OCI-LY1 (cell line): ENCODE results near the gene ZFYVE28.
"Not testable (repeated sequence)": the region's sequence is repeated elsewhere in the genome, so short reads cannot be mapped to it uniquely, and the experiment has no call there.

Experiments used
- H2AFZ ChIP-seq: fragments of 200-600 bp; sonication (generic), shearing (Covaris generic); 2 replicates; pipeline ENCODE4 v1.6.0; 2014; ENCODE audit warnings: antibody characterized with exemption, mild to moderate bottlenecking, low read length
- H3F3A ChIP-seq: fragments of 200-600 bp; sonication (generic), shearing (Covaris generic); 2 replicates; pipeline ENCODE4 v1.6.0; 2014; ENCODE audit warnings: mild to moderate bottlenecking, antibody characterized with exemption, low read length, moderate library complexity; ENCODE audit not compliant: insufficient read depth
- H3K27ac ChIP-seq: fragments of 200-600 bp; sonication (generic); 2 replicates; pipeline ENCODE4 v1.5.1; 2014; ENCODE audit warnings: low read length, mixed run types, mild to moderate bottlenecking, low read depth; ENCODE audit not compliant: poor library complexity, severe bottlenecking
- H3K27me3 ChIP-seq: fragments of 200-600 bp; sonication (generic); 2 replicates; pipeline ENCODE4 v1.6.0; 2014; ENCODE audit warnings: antibody characterized with exemption, mild to moderate bottlenecking, low read length, moderate library complexity; ENCODE audit not compliant: insufficient read depth
- H3K36me3 ChIP-seq: fragments of 200-600 bp; sonication (generic); 2 replicates; pipeline ENCODE4 v1.6.1; 2014; ENCODE audit warnings: mild to moderate bottlenecking, antibody characterized with exemption, low read length, moderate library complexity, mixed read lengths; ENCODE audit not compliant: insufficient read depth
- H3K4me1 ChIP-seq: fragments of 200-600 bp; sonication (generic); 2 replicates; pipeline ENCODE4 v1.5.1; 2014; ENCODE audit warnings: mild to moderate bottlenecking, low read length, moderate library complexity; ENCODE audit not compliant: insufficient read depth, severe bottlenecking
- H3K4me2 ChIP-seq: fragments of 200-600 bp; sonication (generic), shearing (Covaris generic); 2 replicates; pipeline ENCODE4 v1.6.1; 2014; ENCODE audit warnings: low read length
- H3K4me3 ChIP-seq: fragments of 200-600 bp; sonication (generic); 2 replicates; pipeline ENCODE4 v1.5.1; 2014; ENCODE audit warnings: low read length, low read depth, mild to moderate bottlenecking, mixed read lengths; ENCODE audit not compliant: poor library complexity, severe bottlenecking
- H3K79me2 ChIP-seq: fragments of 200-600 bp; shearing (Covaris generic); 2 replicates; pipeline ENCODE4 v1.6.1; 2016; ENCODE audit warnings: mixed run types, low read length, mixed read lengths; ENCODE audit not compliant: insufficient read depth
- H3K9ac ChIP-seq: fragments of 200-600 bp; sonication (generic), shearing (Covaris generic); 2 replicates; pipeline ENCODE4 v1.6.1; 2014; ENCODE audit warnings: mild to moderate bottlenecking, low read length, mixed read lengths
- H3K9me2 ChIP-seq: fragments of 200-600 bp; sonication (generic), shearing (Covaris generic); 2 replicates; pipeline ENCODE4 v1.6.1; 2014; ENCODE audit warnings: low read depth, mild to moderate bottlenecking, low read length, mixed read lengths
- H3K9me3 ChIP-seq: fragments of 200-600 bp; shearing (Covaris generic); 2 replicates; pipeline ENCODE4 v1.6.1; 2014; ENCODE audit warnings: low read length, mixed read lengths
- H4K20me1 ChIP-seq: fragments of 200-600 bp; sonication (generic), shearing (Covaris generic); 2 replicates; pipeline ENCODE4 v1.6.0; 2016; ENCODE audit warnings: mild to moderate bottlenecking, low read length; ENCODE audit not compliant: insufficient read depth
- CTCF ChIP-seq: fragments of 200-600 bp; sonication (generic), shearing (Covaris generic); IDR thresholded peaks from 2 replicates; pipeline ENCODE4 v1.5.1; 2017; ENCODE audit warnings: mild to moderate bottlenecking, antibody characterized with exemption, low read length, moderate library complexity, mixed read lengths
- EZH2 ChIP-seq: fragments of 200-600 bp; sonication (generic), shearing (Covaris generic); IDR thresholded peaks from 2 replicates; pipeline ENCODE4 v1.8.0; 2017; ENCODE audit warnings: borderline replicate concordance, mixed run types, mild to moderate bottlenecking, antibody characterized with exemption, low read length, moderate library complexity, mixed read lengths

Gene ZFYVE28

GRCh38 chr4:2433609-2434350 lies 15.3 kb upstream of the ZFYVE28 start:
- Histone ChIP-seq H3K9me3 (no peaks in the 10 kb centered on the region), H3K4me3 (no peak overlapping the region), H3K27ac (no peak overlapping the region), H3F3A (no peaks in the 10 kb centered on the region), H3K27me3 (no peaks in the 10 kb centered on the region; the same call in 1 of the 2 replicates), H3K4me2 (no peak overlapping the region), H2AFZ (no peak overlapping the region), H3K79me2 (no peaks in the 10 kb centered on the region), H4K20me1 (no peaks in the 10 kb centered on the region), H3K9ac (no peak overlapping the region), H3K4me1 (no peaks in the 10 kb centered on the region), H3K9me2 (no peaks in the 10 kb centered on the region), H3K36me3 (no peaks in the 10 kb centered on the region; the same call in 1 of the 2 replicates)
- TF ChIP-seq EZH2 (no peak), CTCF (no peak)

GRCh38 chr4:2432991-2433530 lies 14.6 kb upstream of the ZFYVE28 start:
- no peaks in the 10 kb centered on the region; the same call in 1 of the 2 replicates for H3K36me3 ChIP-seq
- H3F3A ChIP-seq, result no peaks in the 10 kb centered on the region
- no peaks in the 10 kb centered on the region for H3K9me3 ChIP-seq
- no peak overlapping the region for H3K4me3 ChIP-seq
- H3K4me2 ChIP-seq, result no peak overlapping the region
- H4K20me1 ChIP-seq, result no peaks in the 10 kb centered on the region
- no peaks in the 10 kb centered on the region for H3K9me2 ChIP-seq
- H3K9ac ChIP-seq, result no peak overlapping the region
- H2AFZ ChIP-seq, result no peak overlapping the region
- H3K27ac ChIP-seq, result no peak overlapping the region
- no peaks in the 10 kb centered on the region; the same call in 1 of the 2 replicates for H3K27me3 ChIP-seq
- TF ChIP-seq CTCF (no peak), EZH2 (no peak)
- H3K4me1 ChIP-seq, result no peaks in the 10 kb centered on the region
- H3K79me2 ChIP-seq, result no peaks in the 10 kb centered on the region

GRCh38 chr4:2432004-2432403 lies 13.6 kb upstream of the ZFYVE28 start:
- no peaks in the 10 kb centered on the region; the same call in 1 of the 2 replicates for H3K36me3 ChIP-seq
- H3F3A ChIP-seq, result no peaks in the 10 kb centered on the region
- H3K9me2 ChIP-seq, result no peaks in the 10 kb centered on the region
- no peak overlapping the region for H3K4me3 ChIP-seq
- H3K4me1 ChIP-seq, result no peaks in the 10 kb centered on the region
- no peaks in the 10 kb centered on the region for H3K79me2 ChIP-seq
- TF ChIP-seq CTCF (no peak), EZH2 (no peak)
- no peak overlapping the region for H3K4me2 ChIP-seq
- H3K27ac ChIP-seq, result no peak overlapping the region
- no peaks in the 10 kb centered on the region for H3K9me3 ChIP-seq
- no peak overlapping the region for H2AFZ ChIP-seq
- no peak overlapping the region for H3K9ac ChIP-seq
- H3K27me3 ChIP-seq, result no peaks in the 10 kb centered on the region; the same call in 1 of the 2 replicates
- H4K20me1 ChIP-seq, result no peaks in the 10 kb centered on the region

- H3K9ac ChIP-seq, H3F3A ChIP-seq: not testable (repeated sequence)
Measured at GRCh38 chr4:2429945-2430757, 11.7 kb upstream of the ZFYVE28 start.

More at GRCh38 chr4:2429945-2430757, 11.7 kb upstream of the ZFYVE28 start:
- not testable (repeated sequence) for H3K4me1 ChIP-seq, H4K20me1 ChIP-seq, H3K9me3 ChIP-seq, H2AFZ ChIP-seq, H3K36me3 ChIP-seq, H3K9me2 ChIP-seq, H3K4me3 ChIP-seq, H3K79me2 ChIP-seq, H3K27me3 ChIP-seq, H3K27ac ChIP-seq, H3K4me2 ChIP-seq
